Stimulated activated CD4-positive, alpha-beta T cell treated with anti-CD3 and anti-CD28 coated beads, Interleukin-12 subunit alpha, Interleukin-12 subunit beta, amount 100 ng/mL, for 48 hours (primary cell): ENCODE results near the gene GLT8D1.
A peak's percentile ranks its signal among the peaks of the same experiment; 100 is the strongest.

Source experiments
- DNase-seq, 3 donors: peaks; one replicate each; pipeline ENCODE4 v3.0.0-alpha.2; 2020; ENCODE audit warnings: low read depth in 2 of 3, low spot score in 1 of 3

Gene GLT8D1

GRCh38 chr3:52712291-52713212, 7.0 kb upstream of the GLT8D1 start:
- DNase-seq, result no peak

DNA sequence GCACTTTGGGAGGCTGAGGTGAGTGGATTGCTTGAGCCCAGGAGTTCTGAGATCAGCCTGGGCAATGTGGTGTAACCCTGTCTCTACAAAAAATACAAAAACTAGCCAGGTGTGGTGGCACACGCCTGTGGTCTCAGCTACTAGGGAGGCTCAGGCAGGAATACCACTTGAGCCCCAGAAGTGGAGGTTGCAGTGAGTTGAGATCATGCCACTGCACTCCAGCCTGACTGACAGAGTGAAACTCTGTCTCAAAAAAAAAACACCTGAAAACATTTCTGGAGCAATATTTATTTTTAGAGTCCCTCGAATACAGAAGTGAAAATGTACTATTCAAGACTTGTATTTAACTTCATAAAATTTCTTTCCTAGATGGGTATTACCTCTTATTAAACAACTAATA, 4.9 kb upstream of the GLT8D1 start:
- DNase-seq, result no peak

DNA sequence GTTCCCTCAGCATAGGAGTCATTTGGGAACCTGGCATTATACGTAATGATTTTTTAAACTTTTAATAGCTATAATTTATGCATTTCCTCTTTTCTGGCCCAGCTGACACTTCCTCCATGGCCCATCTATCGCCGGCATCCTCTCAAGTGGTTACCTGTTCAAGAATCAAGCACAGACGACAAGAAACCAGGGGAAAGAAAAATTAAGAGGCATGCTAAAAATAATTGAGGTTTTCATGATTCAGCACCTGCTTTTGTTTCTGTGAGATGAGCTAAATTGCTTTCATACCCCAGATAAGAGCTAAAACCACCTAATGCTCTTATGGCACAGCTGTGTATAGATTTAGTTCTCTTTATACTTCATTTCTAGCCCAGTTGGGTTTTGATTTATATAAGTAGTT, 2.0 kb upstream of the GLT8D1 start:
- no peak for DNase-seq

DNA sequence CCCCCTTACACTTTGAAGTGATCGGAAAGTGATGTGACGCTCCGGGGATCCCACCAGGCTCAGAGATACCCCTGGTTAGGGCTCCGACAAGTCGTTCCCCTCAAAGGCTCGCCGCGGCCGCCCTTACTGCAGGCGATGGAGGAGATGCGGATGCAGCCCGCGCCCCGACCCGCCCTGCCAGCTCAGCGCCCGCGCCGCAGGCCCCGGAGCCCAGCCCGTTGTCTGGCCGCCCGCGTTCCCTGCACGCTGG, 228 bp downstream of the GLT8D1 start:
- no peak for DNase-seq

- no peak for DNase-seq
Observed at GRCh38 chr3:52704611-52705437, 767 bp downstream of the GLT8D1 start.

DNA sequence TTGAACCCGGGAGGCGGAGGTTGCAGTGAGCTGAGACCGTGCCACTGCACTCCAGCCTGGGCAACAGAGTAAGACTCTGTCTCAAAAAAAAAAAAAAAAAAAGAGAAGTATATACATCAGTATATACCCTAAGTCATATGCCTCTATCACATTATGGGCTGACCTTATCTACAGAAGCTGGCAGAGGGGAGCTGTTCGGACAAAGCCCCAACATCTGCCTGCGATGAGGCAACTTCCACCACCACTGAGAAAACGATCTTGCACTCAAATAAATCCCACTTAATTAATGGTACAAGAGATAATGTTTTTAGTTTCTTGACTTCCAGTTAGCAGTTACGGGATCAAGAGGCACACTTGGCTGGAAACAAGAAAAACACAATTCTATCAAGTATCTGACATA, 2.2 kb downstream of the GLT8D1 start:
- no peak for DNase-seq

DNA sequence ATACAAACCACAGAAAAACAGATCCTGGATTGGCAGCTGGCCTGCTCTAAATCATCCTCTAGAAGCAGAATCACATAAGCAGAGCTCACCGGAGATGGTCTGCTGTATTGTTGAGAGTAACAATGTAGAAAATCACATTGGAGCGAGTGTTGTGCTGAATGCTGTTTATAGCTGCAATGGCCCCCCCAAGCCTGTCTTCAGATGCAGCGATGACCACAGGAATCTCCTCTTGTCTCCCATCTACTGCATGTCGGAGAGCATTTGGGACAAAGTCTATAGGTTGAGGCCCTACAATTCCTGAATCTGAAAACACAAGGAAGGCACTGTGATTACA, 8.0 kb downstream of the GLT8D1 start:
- DNase-seq, result no peak

DNA sequence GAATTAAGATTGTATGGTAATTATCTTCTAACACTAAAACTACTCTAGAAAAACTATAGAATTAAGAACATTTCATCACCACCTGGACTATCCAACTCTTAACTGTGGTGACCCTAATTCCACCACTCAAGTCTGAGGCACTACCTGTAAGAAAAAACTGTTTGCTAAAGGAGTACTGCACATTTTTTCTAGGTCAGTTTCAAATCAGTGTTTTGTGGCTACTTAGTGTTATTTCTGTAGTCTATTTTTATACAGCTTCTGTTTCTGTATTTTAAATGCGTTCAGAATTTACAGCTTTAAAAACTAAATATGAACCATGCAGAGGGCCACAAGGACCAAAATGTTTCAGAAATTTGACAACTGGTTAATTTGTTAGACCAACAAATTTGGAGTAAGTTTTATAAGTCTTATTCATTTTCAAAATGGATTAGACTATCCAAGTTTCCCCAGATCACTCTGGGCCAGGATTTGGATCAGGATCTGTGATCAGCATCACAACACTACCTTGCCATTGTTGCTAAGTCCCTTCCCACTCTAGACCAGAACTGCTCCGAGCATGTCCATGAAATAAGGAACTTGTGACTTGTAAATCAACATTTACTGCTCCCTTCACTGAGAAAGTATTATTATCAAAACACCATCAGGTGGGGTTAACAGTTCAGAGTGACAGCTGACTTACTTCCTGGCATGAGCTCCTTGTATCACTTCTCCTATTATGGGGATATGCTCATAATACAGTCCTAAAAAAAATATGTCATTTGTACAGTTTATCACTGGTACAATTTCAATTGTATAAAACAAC, 8.6 kb downstream of the GLT8D1 start:
- no peak for DNase-seq

DNA sequence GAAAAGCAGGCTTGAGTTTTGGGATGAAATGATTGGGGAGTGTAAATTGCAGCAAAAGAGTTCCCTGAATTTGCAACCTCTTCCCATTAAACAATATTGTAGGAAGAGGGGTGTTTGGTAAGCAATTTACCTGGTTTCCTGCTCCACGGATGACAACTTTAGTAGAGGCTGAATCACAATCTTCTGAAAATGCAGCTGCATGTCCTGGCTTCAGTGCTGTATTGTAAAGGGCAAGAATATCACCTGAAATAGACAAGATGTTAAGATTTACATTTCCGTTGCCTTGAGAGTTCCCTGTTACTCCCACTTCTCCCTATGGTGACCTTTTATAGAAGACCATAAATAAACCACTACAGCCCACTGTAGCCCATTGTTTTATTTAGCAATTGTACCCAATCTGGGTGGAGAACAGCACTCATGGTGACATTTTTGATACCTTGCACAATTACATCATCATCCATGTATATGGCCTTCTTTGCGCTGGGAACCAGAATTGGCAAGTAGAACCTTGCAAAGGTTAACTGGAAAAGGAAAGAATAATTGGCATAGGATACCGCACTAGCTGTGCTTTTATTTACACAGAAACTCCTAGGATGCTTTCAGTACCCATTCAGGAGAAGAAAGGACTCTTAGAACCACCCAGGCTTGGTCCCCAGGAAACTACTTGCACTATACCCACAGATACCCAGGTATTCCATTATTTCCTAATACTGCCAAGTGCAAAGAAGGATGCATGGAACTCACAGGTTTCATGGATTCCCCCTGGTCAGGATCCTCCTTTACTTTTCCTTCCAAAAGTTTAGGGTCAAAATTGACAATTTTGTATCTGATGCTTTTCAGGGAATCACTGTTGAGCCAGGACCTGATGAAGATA, 9.6 kb downstream of the GLT8D1 start:
- DNase-seq, result no peak

- DNase-seq, result no peak
Observed at GRCh38 chr3:52694528-52695189, 10.9 kb downstream of the GLT8D1 start.

DNA sequence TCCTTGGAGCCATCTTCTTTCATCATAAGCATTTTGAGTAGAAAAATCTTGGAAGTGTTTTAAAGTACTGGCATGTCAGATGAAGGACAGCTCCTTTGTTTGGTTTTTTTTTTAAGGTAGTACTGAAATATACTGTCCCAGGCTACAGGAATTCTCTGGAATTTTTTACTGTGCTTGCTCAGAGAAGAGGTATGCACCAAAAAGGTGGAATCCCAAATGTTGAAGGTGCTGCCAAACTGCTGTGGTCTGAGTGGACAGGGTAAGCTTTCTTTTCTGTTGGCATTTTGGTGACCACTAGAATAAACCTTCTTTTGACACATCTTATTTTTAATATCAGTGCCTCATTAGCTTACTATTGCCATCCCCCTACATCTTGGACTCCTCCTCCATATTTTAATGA, 12.5 kb downstream of the GLT8D1 start:
- DNase-seq, result no peak

DNA sequence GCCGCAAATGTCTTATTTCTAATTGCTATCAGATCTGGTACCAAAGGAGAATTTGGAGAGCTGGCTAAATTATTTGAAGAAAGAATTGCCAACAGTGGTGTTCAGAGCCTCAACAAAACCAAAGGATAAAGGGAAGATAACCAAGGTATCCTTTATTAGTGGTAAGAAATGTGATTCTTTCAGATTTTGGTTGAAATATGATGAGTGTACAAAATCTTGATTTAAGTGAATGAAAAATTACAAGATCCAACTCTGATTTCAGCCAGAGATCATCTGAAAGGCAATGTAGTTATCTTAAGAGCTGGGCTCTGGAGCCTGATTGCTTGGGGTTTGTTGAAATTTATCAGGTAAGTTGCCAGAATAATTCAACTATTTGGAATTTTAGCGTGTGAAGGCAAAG, 15.0 kb downstream of the GLT8D1 start:
- no peak for DNase-seq

- DNase-seq, result no peak
Observed at GRCh38 chr3:52689151-52689550, 16.4 kb downstream of the GLT8D1 start.

GRCh38 chr3:52688266-52688665, 17.3 kb downstream of the GLT8D1 start:
- no peak for DNase-seq

DNA sequence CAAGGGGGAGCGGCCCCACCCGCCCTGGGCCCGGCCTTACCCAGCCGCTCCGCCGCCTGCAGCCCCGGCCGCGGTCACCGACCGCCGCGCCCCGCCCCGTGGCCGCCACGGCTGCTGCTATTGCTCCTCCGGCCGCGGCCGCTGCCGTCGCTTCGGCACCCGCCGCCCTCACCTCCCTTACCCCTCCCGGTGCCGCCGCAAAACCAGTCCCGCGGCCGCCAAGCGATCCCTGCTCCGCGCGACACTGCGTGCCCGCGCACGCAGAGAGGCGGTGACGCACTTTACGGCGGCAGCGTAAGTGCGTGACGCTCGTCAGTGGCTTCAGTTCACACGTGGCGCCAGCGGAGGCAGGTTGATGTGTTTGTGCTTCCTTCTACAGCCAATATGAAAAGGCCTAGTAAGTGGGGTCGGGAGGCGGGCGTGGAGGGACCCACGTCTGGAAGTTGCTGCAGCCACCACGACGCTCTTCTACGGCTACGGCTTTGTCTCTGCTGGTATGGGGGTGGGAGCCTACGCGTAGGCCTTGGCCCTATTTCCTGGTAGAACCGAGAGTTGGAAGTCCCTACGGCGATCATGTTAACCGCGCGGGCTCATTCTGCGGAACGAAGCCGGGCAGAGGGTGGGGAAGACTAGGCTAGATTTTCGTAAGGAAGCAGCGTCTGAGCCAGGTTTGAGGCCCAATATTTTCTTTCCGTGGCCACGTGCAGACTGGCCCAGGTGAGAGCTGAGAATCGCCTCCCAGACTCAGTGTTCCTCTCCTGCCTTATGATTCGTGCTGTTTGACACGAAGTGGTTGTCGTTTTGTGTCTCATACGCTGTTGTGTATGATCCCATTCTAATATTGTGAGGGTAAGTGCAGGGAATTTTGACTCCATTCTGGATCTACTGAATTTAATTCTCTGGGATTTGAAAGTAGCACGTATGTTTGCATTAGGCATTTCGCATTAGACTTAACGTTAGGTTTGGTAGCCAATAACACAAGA, 19.6 kb downstream of the GLT8D1 start, which contains the start of the genes GNL3 and PBRM1:
Gene GNL3, plus strand, starts transcription at position 324 of the 983 bp plus-strand sequence. Its CDS starts 61 bp downstream, at position 385.
Gene PBRM1, minus strand, starts transcription at position 205 of the 983 bp plus-strand sequence.
- DNase-seq, result peak; percentile 82 to 92 (median 89)

- peak; percentile 64 to 85 (median 79) for DNase-seq
Observed at GRCh38 chr3:52685285-52685708, 20.3 kb downstream of the GLT8D1 start.

GRCh38 chr3:52684184-52684583, 21.4 kb downstream of the GLT8D1 start:
- DNase-seq, result no peak

DNA sequence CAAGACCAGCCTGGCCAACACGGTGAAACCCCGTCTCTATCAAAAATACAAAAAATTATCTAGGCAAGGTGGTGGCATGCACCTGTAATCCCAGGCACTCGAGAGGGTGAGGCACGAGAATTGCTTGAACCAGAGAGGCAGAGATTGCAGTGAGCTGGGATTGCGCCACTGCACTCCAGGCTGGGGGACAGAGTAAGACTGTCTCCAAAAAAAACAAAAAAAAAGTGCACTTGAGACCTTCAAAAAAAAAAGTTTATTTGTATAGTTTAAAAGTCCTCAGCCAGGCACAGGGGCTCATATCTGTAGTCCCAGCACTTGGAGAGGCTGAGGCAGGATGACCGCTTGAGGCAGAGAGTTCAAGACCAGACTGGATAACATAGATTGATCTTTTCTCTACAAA, 22.0 kb downstream of the GLT8D1 start:
- DNase-seq, result no peak

DNA sequence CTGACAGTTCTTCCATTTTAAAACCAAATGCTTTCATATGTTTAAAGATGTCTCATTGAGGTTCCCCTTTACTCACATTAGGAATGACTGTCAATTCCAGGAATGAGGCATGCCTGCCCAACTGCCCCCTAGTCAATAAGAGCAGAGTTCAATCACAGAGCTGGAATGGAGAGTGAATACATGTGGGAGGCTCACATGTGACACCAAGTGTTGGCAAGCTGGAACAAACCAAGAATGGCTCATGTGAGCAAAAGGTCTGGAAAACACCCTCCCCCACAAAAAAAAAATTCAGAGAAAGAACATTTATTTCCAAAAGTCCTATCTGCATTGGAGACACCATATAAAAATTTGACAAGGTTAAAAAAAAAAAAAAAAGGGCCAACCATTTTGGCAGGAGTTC, 23.6 kb downstream of the GLT8D1 start:
- peak; percentile 26 to 44 (median 32) for DNase-seq
